Spleen (tissue), 7 donors: ENCODE data around the gene ANXA8.
"Not testable (repeated sequence)": the region's sequence is repeated elsewhere in the genome, so short reads cannot be mapped to it uniquely, and the experiment has no call there.

Experiments
- POLR2A ChIP-seq, 3 donors: fragments of 450-650 bp; IDR thresholded peaks; one replicate each; pipeline ENCODE4 v1.5.1; 2017; ENCODE audit warnings: antibody characterized with exemption in 3 of 3, mild to moderate bottlenecking in 1 of 3
- POLR2AphosphoS5 ChIP-seq, 3 donors: sonication (generic); formaldehyde crosslinking; IDR thresholded peaks; one replicate each; pipeline ENCODE4 v1.5.1; 2017; ENCODE audit warnings: antibody characterized with exemption in 3 of 3
- TF ChIP-seq, protein P1 (sequence below), 11 experiments: fragments of 200-600 bp in 7 of 11; fragments of 450-650 bp in 4 of 11; sonication (generic) in 4 of 11; IDR thresholded peaks in 8 of 11; conservative IDR thresholded peaks in 3 of 11; 1 replicate in 7 of 11; 2 replicates in 4 of 11; pipeline versions ENCODE4 v1.4.0 to v1.8.0; 2016 to 2021; ENCODE audit warnings: antibody characterized with exemption in 11 of 11, inconsistent platforms in 4 of 11, mild to moderate bottlenecking in 1 of 11
- donor health status: DM: no; HTN: no; CAD: no; lungs with moderate emphysema.
- donor health status: DM: no; HTN: no; CAD: no.
- donor health status: DM: no; HTN: no; CAD: no.

DNA sequence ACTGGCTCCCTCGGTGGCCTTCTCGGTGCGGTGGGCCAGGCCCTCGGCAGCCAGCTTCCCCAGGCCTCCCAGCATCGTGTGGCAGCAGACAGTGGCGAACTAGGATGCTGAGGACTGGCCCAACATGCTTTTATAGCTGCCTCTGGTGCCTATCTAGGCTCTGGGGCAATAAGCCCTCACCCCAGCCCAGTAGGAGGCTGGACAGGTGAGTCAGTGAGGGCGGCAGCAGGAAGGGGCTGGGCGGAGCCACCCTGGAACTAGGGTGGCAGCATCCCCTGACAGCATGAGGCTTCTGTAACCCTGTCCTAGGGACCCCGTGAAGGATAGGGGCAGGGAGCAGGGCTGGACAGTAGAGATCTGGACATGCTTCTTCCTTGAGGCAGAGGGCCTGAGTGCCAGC is 7.7 kb upstream of the ANXA8 start, which contains the start of gene FAM25G:
- TF ChIP-seq, protein P1, sequence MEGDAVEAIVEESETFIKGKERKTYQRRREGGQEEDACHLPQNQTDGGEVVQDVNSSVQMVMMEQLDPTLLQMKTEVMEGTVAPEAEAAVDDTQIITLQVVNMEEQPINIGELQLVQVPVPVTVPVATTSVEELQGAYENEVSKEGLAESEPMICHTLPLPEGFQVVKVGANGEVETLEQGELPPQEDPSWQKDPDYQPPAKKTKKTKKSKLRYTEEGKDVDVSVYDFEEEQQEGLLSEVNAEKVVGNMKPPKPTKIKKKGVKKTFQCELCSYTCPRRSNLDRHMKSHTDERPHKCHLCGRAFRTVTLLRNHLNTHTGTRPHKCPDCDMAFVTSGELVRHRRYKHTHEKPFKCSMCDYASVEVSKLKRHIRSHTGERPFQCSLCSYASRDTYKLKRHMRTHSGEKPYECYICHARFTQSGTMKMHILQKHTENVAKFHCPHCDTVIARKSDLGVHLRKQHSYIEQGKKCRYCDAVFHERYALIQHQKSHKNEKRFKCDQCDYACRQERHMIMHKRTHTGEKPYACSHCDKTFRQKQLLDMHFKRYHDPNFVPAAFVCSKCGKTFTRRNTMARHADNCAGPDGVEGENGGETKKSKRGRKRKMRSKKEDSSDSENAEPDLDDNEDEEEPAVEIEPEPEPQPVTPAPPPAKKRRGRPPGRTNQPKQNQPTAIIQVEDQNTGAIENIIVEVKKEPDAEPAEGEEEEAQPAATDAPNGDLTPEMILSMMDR (IDR thresholded peaks at IDR 0.05 in 8 of 11, conservative IDR thresholded peaks at IDR 0.05 in 3 of 11): not testable (repeated sequence)
- not testable (repeated sequence) for TF ChIP-seq POLR2A, POLR2AphosphoS5 (IDR thresholded peaks at IDR 0.05)
